SK-N-SH treated with all-trans-retinoic acid at 6 μM for 48 hours (cell line): ENCODE data around the gene MRTFA.

Experiments
- ATAC-seq: fragments of 200-7000 bp; cut with Tn5 transposase; 3 replicates; pipeline ENCODE4 v1.9.1; 2020; ENCODE audit warnings: mild to moderate bottlenecking, moderate library complexity
- ARNTL ChIP-seq: fragments of 450-650 bp; formaldehyde crosslinking; IDR thresholded peaks from 2 replicates; pipeline ENCODE4 v1.5.0; 2020; ENCODE audit warnings: low read depth, mild to moderate bottlenecking, moderate library complexity, borderline replicate concordance
- BACH2 ChIP-seq: fragments of 250-450 bp; sonication (Bioruptor Pico); IDR thresholded peaks from 2 replicates; pipeline ENCODE4 v1.9.0; 2021; ENCODE audit warnings: mild to moderate bottlenecking, borderline replicate concordance
- CSDC2 ChIP-seq: fragments of 250-450 bp; sonication (Bioruptor Pico); IDR thresholded peaks from 2 replicates; pipeline ENCODE4 v1.5.0; 2020; ENCODE audit warnings: mild to moderate bottlenecking, moderate library complexity
- ESRRG ChIP-seq: fragments of 250-450 bp; sonication (Bioruptor Pico); IDR thresholded peaks from 2 replicates; pipeline ENCODE4 v1.6.1; 2021; ENCODE audit warnings: mild to moderate bottlenecking
- GLIS3 ChIP-seq: fragments of 250-450 bp; sonication (Bioruptor Pico); IDR thresholded peaks from 2 replicates; pipeline ENCODE4 v1.5.0; 2020; ENCODE audit warnings: mild to moderate bottlenecking, moderate library complexity
- PPARA ChIP-seq: fragments of 250-450 bp; sonication (Bioruptor Pico); IDR thresholded peaks from 2 replicates; pipeline ENCODE4 v1.5.0; 2020; ENCODE audit warnings: mild to moderate bottlenecking, borderline replicate concordance
- RARB ChIP-seq: fragments of 250-450 bp; sonication (Bioruptor Pico); IDR thresholded peaks from 2 replicates; pipeline ENCODE4 v1.8.0; 2021; ENCODE audit warnings: mild to moderate bottlenecking, moderate library complexity
- SNAI2 ChIP-seq: fragments of 250-450 bp; sonication (Bioruptor Pico); IDR thresholded peaks from 2 replicates; pipeline ENCODE4 v1.5.0; 2020; ENCODE audit warnings: mild to moderate bottlenecking, moderate library complexity
- TCF4 ChIP-seq: fragments of 250-450 bp; sonication (Bioruptor Pico); IDR thresholded peaks from 2 replicates; pipeline ENCODE4 v1.8.0; 2021; ENCODE audit warnings: mild to moderate bottlenecking, moderate library complexity, borderline replicate concordance
- TOX ChIP-seq: fragments of 250-450 bp; sonication (Bioruptor Pico); IDR thresholded peaks from 2 replicates; pipeline ENCODE4 v1.8.0; 2021; ENCODE audit warnings: mild to moderate bottlenecking, moderate library complexity, borderline replicate concordance
- ZC3H10 ChIP-seq: fragments of 250-450 bp; sonication (Bioruptor Pico); IDR thresholded peaks from 2 replicates; pipeline ENCODE4 v1.5.1; 2021; ENCODE audit warnings: mild to moderate bottlenecking, moderate library complexity
- ZFP30 ChIP-seq: fragments of 450-650 bp; formaldehyde crosslinking; IDR thresholded peaks from 2 replicates; pipeline ENCODE4 v1.5.0; 2022; ENCODE audit warnings: mild to moderate bottlenecking, moderate library complexity
- ZNF70 ChIP-seq: fragments of 450-650 bp; formaldehyde crosslinking; IDR thresholded peaks from 2 replicates; pipeline ENCODE4 v1.5.0; 2020; ENCODE audit warnings: mild to moderate bottlenecking, moderate library complexity
- TF ChIP-seq, protein P1 (sequence below): fragments of 250-450 bp; sonication (Bioruptor Pico); IDR thresholded peaks from 2 replicates; pipeline ENCODE4 v1.8.0; 2021; ENCODE audit warnings: low read depth, mild to moderate bottlenecking, moderate library complexity, borderline replicate concordance
- TF ChIP-seq, protein P2 (sequence below): fragments of 250-450 bp; sonication (Bioruptor Pico); IDR thresholded peaks from 2 replicates; pipeline ENCODE4 v1.5.0; 2020; ENCODE audit warnings: mild to moderate bottlenecking, moderate library complexity
- TF ChIP-seq, protein P3 (sequence below): fragments of 250-450 bp; sonication (Bioruptor Pico); IDR thresholded peaks from 2 replicates; pipeline ENCODE4 v1.8.0; 2020; ENCODE audit warnings: mild to moderate bottlenecking, moderate library complexity, borderline replicate concordance
- TF ChIP-seq, protein P4 (sequence below): fragments of 250-450 bp; sonication (Bioruptor Pico); IDR thresholded peaks from 2 replicates; pipeline ENCODE4 v1.5.1; 2021; ENCODE audit warnings: mild to moderate bottlenecking, moderate library complexity
- TF ChIP-seq, protein P5 (sequence below): fragments of 250-450 bp; sonication (Bioruptor Pico); IDR thresholded peaks from 2 replicates; pipeline ENCODE4 v1.5.1; 2020; ENCODE audit warnings: low read depth, mild to moderate bottlenecking, moderate library complexity

MRTFA gene

DNA sequence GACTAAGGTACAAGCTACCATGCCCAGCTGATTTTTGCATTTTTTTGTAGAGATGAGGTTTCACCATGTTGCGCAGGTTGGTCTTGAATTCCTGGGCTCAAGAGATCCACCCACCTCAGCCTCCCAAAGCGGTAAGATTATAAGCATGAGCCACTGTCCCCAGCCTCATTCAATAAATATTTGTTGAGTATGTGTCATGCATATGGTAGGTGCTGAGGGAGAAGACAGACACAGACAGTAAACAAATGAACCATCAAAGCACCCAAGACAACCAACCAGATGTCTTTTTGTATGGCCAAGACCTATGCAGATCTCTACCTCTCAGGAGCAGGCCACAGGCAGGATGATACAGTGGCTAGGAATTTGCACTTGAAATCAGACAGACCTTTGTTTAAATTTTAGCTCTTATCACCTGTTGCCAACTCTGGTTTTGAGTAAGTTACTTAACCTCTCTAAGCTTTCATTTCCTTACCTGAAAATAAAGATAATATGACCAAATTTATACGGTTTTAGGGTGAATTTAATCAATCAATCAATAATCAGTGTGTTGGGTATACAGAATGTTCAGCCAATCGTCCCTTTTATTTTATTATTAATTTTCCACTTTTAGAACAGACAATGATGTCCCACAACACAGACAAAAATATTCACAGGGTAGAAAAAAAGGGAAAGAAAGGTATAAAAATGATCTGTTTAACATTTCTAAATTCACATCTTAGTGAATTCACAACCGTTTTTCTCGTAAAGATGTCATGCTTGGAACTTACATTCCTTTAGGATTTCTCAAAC, 137.9 kb downstream of the MRTFA start:
- ATAC-seq, result peak; percentile 94

DNA sequence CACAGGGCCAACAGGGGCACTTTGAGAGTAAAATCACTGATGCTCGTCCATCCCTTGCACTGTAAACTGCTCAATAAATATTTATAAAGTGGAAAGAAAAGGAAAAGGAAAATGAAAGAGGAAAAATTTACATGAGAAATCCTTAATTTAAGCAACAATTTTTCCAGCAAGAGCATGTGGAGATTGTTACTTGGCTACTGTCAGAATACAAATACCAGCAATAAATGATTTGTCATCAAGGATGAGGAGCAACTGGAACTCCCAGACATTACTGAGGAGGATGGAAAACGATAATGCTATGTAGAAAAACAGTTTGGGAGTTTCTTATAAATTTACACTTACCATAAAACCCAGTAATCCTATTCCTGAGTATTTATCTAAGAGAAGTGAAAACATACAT, 143.1 kb downstream of the MRTFA start:
- TF ChIP-seq SNAI2 (CRISPR knock-in tag) (no peak), ESRRG (CRISPR knock-in tag) (no peak), PPARA (no peak), TOX (CRISPR knock-in tag) (no peak), RARB (CRISPR knock-in tag) (no peak), ZFP30 (CRISPR knock-in tag) (no peak), TCF4 (CRISPR knock-in tag) (no peak), CSDC2 (CRISPR knock-in tag) (no peak), ARNTL (CRISPR knock-in tag) (no peak), BACH2 (CRISPR knock-in tag) (no peak)
- TF ChIP-seq, protein P1, sequence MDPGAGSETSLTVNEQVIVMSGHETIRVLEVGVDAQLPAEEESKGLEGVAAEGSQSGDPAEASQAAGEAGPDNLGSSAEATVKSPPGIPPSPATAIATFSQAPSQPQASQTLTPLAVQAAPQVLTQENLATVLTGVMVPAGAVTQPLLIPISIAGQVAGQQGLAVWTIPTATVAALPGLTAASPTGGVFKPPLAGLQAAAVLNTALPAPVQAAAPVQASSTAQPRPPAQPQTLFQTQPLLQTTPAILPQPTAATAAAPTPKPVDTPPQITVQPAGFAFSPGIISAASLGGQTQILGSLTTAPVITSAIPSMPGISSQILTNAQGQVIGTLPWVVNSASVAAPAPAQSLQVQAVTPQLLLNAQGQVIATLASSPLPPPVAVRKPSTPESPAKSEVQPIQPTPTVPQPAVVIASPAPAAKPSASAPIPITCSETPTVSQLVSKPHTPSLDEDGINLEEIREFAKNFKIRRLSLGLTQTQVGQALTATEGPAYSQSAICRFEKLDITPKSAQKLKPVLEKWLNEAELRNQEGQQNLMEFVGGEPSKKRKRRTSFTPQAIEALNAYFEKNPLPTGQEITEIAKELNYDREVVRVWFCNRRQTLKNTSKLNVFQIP (CRISPR knock-in tag), result no peak
- TF ChIP-seq, protein P2, sequence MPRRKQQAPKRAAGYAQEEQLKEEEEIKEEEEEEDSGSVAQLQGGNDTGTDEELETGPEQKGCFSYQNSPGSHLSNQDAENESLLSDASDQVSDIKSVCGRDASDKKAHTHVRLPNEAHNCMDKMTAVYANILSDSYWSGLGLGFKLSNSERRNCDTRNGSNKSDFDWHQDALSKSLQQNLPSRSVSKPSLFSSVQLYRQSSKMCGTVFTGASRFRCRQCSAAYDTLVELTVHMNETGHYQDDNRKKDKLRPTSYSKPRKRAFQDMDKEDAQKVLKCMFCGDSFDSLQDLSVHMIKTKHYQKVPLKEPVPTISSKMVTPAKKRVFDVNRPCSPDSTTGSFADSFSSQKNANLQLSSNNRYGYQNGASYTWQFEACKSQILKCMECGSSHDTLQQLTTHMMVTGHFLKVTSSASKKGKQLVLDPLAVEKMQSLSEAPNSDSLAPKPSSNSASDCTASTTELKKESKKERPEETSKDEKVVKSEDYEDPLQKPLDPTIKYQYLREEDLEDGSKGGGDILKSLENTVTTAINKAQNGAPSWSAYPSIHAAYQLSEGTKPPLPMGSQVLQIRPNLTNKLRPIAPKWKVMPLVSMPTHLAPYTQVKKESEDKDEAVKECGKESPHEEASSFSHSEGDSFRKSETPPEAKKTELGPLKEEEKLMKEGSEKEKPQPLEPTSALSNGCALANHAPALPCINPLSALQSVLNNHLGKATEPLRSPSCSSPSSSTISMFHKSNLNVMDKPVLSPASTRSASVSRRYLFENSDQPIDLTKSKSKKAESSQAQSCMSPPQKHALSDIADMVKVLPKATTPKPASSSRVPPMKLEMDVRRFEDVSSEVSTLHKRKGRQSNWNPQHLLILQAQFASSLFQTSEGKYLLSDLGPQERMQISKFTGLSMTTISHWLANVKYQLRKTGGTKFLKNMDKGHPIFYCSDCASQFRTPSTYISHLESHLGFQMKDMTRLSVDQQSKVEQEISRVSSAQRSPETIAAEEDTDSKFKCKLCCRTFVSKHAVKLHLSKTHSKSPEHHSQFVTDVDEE, result no peak
- TF ChIP-seq, protein P3, sequence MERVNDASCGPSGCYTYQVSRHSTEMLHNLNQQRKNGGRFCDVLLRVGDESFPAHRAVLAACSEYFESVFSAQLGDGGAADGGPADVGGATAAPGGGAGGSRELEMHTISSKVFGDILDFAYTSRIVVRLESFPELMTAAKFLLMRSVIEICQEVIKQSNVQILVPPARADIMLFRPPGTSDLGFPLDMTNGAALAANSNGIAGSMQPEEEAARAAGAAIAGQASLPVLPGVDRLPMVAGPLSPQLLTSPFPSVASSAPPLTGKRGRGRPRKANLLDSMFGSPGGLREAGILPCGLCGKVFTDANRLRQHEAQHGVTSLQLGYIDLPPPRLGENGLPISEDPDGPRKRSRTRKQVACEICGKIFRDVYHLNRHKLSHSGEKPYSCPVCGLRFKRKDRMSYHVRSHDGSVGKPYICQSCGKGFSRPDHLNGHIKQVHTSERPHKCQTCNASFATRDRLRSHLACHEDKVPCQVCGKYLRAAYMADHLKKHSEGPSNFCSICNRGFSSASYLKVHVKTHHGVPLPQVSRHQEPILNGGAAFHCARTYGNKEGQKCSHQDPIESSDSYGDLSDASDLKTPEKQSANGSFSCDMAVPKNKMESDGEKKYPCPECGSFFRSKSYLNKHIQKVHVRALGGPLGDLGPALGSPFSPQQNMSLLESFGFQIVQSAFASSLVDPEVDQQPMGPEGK, result no peak
- TF ChIP-seq, protein P4, sequence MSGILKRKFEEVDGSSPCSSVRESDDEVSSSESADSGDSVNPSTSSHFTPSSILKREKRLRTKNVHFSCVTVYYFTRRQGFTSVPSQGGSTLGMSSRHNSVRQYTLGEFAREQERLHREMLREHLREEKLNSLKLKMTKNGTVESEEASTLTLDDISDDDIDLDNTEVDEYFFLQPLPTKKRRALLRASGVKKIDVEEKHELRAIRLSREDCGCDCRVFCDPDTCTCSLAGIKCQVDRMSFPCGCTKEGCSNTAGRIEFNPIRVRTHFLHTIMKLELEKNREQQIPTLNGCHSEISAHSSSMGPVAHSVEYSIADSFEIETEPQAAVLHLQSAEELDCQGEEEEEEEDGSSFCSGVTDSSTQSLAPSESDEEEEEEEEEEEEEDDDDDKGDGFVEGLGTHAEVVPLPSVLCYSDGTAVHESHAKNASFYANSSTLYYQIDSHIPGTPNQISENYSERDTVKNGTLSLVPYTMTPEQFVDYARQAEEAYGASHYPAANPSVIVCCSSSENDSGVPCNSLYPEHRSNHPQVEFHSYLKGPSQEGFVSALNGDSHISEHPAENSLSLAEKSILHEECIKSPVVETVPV (CRISPR knock-in tag), result no peak
- no peak for ATAC-seq

More for the DNA sequence above, 137.9 kb downstream of the MRTFA start:
- TF ChIP-seq, protein P2, result no peak
- no peak for TF ChIP-seq ARNTL (CRISPR knock-in tag)
- no peak for TF ChIP-seq TCF4 (CRISPR knock-in tag)
- TF ChIP-seq, protein P1 (CRISPR knock-in tag), result no peak
- TF ChIP-seq, protein P4 (CRISPR knock-in tag), result no peak
- TF ChIP-seq, protein P5, sequence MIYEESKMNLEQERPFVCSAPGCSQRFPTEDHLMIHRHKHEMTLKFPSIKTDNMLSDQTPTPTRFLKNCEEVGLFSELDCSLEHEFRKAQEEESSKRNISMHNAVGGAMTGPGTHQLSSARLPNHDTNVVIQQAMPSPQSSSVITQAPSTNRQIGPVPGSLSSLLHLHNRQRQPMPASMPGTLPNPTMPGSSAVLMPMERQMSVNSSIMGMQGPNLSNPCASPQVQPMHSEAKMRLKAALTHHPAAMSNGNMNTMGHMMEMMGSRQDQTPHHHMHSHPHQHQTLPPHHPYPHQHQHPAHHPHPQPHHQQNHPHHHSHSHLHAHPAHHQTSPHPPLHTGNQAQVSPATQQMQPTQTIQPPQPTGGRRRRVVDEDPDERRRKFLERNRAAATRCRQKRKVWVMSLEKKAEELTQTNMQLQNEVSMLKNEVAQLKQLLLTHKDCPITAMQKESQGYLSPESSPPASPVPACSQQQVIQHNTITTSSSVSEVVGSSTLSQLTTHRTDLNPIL (CRISPR knock-in tag), result no peak
- TF ChIP-seq GLIS3, result no peak
- TF ChIP-seq CSDC2 (CRISPR knock-in tag), result no peak
- no peak for TF ChIP-seq BACH2 (CRISPR knock-in tag)
- TF ChIP-seq ZNF70 (CRISPR knock-in tag), result no peak
- TF ChIP-seq ESRRG (CRISPR knock-in tag), result no peak
- no peak for TF ChIP-seq PPARA
- TF ChIP-seq ZC3H10, result no peak
